HepG2 (cell line): ENCODE measurements around the gene HSD11B1L. TPM values are rescaled to one million over a fixed set of nuclear protein-coding genes. Genes with fewer than 3 reads are reported as not detected.

ENCODE experiments used
- ATAC-seq: fragments of 200-7000 bp; cut with Tn5 transposase; 3 replicates; pipeline ENCODE4 v1.9.1; 2020; ENCODE audit warnings: mild to moderate bottlenecking, moderate library complexity
- BruUV-seq: library from RNA; stranded (reverse); fragments of 400-500 nt; replicated peaks from 2 replicates; lab custom pipeline; 2021; lab: Mats Ljungman, UMichigan
- CTCF ChIA-PET: fragments of 300-600 bp; formaldehyde crosslinking; extraction: SDS; loops from one replicate; lab custom pipeline; 2021; ENCODE audit warnings: low total read pairs, inconsistent platforms, low intra/inter-chr PET ratio; lab: Yijun Ruan, JAX
- POLR2A ChIA-PET: fragments of 350-600 bp; sonication (Branson Sonifier 250); formaldehyde crosslinking; loops from one replicate; lab custom pipeline; 2020; ENCODE audit warnings: antibody characterized with exemption, inconsistent platforms; lab: Yijun Ruan, JAX
- DNase-seq: peaks from one replicate; pipeline ENCODE4 v3.0.0-alpha.2; 2015; ENCODE audit warnings: low spot score
- FAIRE-seq: peaks from 3 replicates; lab custom pipeline; 2011; peaks lifted over from hg19 to GRCh38; lab: Jason Lieb, UNC
- H2AFZ ChIP-seq: one replicate; pipeline ENCODE4 v1.6.1; 2011; ENCODE audit warnings: low read length, inconsistent platforms
- H3K27ac ChIP-seq: fragments of 300-600 bp; 3 replicates; pipeline ENCODE4 v1.8.0; 2011; ENCODE audit warnings: mixed run types, mild to moderate bottlenecking, mixed read lengths, low read length, inconsistent platforms; ENCODE audit not compliant: insufficient read depth; ENCODE audit errors: extremely low read length
- H3K27me3 ChIP-seq, 2 experiments: fragments of 200-600 bp in 1 of 2; 2 replicates in 1 of 2; 3 replicates in 1 of 2; pipeline versions ENCODE4 v1.6.0 to v1.8.0; 2011; ENCODE audit warnings: low read length in 2 of 2, mild to moderate bottlenecking in 2 of 2, moderate library complexity in 2 of 2, inconsistent platforms in 1 of 2; ENCODE audit not compliant: insufficient read depth in 2 of 2, control insufficient read depth in 1 of 2
- H3K36me3 ChIP-seq, 2 experiments: fragments of 200-600 bp in 1 of 2; replicated peaks in 1 of 2; 2 replicates in 1 of 2; 3 replicates in 1 of 2; pipeline versions ENCODE4 v1.5.1 to v1.8.0; 2011; ENCODE audit warnings: low read length in 2 of 2, inconsistent platforms in 1 of 2; ENCODE audit not compliant: insufficient read depth in 2 of 2, control insufficient read depth in 1 of 2
- H3K4me1 ChIP-seq: 2 replicates; pipeline ENCODE4 v1.5.1; 2012; ENCODE audit warnings: low read length, inconsistent platforms; ENCODE audit not compliant: insufficient read depth
- H3K4me2 ChIP-seq: 2 replicates; pipeline ENCODE4 v1.6.0; 2011; ENCODE audit warnings: low read depth, low read length, inconsistent platforms
- H3K4me3 ChIP-seq, 3 experiments: fragments of 200-600 bp in 1 of 3; sonication (generic), shearing (Covaris generic) in 1 of 3; replicated peaks in 1 of 3; 2 replicates each; pipeline ENCODE4 v1.5.1; 2011 to 2016; ENCODE audit warnings: low read length in 3 of 3, inconsistent platforms in 2 of 3, low read depth in 2 of 3, mild to moderate bottlenecking in 2 of 3, control low read depth in 1 of 3, mixed read lengths in 1 of 3; ENCODE audit not compliant: insufficient read depth in 1 of 3
- H3K79me2 ChIP-seq: one replicate; pipeline ENCODE4 v1.6.1; 2011; ENCODE audit warnings: low read length, inconsistent platforms; ENCODE audit not compliant: insufficient read depth
- H3K9ac ChIP-seq: 2 replicates; pipeline ENCODE4 v1.6.0; 2011; ENCODE audit warnings: mild to moderate bottlenecking, low read depth, low read length, inconsistent platforms; ENCODE audit not compliant: insufficient read depth
- H3K9me3 ChIP-seq: 2 replicates; pipeline ENCODE4 v1.5.1; 2012; ENCODE audit warnings: mild to moderate bottlenecking, low read length
- H4K20me1 ChIP-seq: 2 replicates; pipeline ENCODE4 v1.6.0; 2011; ENCODE audit warnings: inconsistent platforms, mild to moderate bottlenecking, low read length, moderate library complexity; ENCODE audit not compliant: insufficient read depth
- AGO2 ChIP-seq: fragments of 200-400 bp; formaldehyde crosslinking; optimal IDR thresholded peaks from 2 replicates; pipeline ENCODE3; 2017; ENCODE audit warnings: mild to moderate bottlenecking, low read depth, low read length, moderate library complexity
- ATF7 ChIP-seq, 2 experiments: fragments of 450-650 bp in 1 of 2; sonication (generic) in 1 of 2; formaldehyde crosslinking in 1 of 2; IDR thresholded peaks; 2 replicates each; pipeline versions ENCODE4 v1.4.0 to v1.6.1; 2016 to 2020; ENCODE audit warnings: antibody characterized with exemption in 1 of 2, mild to moderate bottlenecking in 1 of 2, missing genetic modification reagents in 1 of 2
- RBFOX2 ChIP-seq: fragments of 200-400 bp; formaldehyde crosslinking; IDR thresholded peaks from 2 replicates; pipeline ENCODE4 v1.6.1; 2017; ENCODE audit warnings: low read depth, mild to moderate bottlenecking, low read length
- RBM22 ChIP-seq: fragments of 200-400 bp; formaldehyde crosslinking; optimal IDR thresholded peaks from 2 replicates; pipeline ENCODE3; 2017; ENCODE audit warnings: mild to moderate bottlenecking, low read length, moderate library complexity
- ZNF225 ChIP-seq: sonication (generic); formaldehyde crosslinking; IDR thresholded peaks from 2 replicates; pipeline ENCODE4 v1.4.0; 2020; ENCODE audit warnings: mild to moderate bottlenecking, missing genetic modification reagents
- WGBS: methylation state at CpG from one replicate; pipeline ENCODE4 v1.1.6; 2017; ENCODE audit warnings: low lambda C conversion rate; 5-methylcytosine and 5-hydroxymethylcytosine counted together
- in situ Hi-C: cut with HindIII; loops from 2 replicates; pipeline ENCODE4 v1.10.0; 2017; ENCODE audit warnings: low pct_unique_long_range_greater_than_20kb; ENCODE audit not compliant: extremely low pct_ligation_motif_present
- intact Hi-C: fragments of 100-400 bp; cut with micrococcal nuclease; formaldehyde crosslinking; loops from one replicate; pipeline ENCODE4 v1.10.0; 2022; ENCODE audit not compliant: unreplicated experiment
- polyA plus RNA-seq, 8 experiments: library from polyadenylated mRNA; depleted of rRNA in 3 of 8; stranded (reverse) in 7 of 8; unstranded in 1 of 8; fragments of >200 nt; fragmentation: Illumina TruSeq in 4 of 8; extraction: Trizol in 4 of 8; gene quantifications; 2 replicates each; pipeline versions ENCODE4 v1.2.1 to v1.2.3, GENCODE V29; 2011 to 2016; ENCODE audit warnings: low read depth in 4 of 8, missing spikeins in 1 of 8, mixed read lengths in 1 of 8; ENCODE audit not compliant: insufficient read depth in 1 of 8
- total RNA-seq, 5 experiments: library from RNA; depleted of rRNA; stranded (reverse); fragments of >200 nt; fragmentation: Illumina TruSeq; extraction: Trizol; gene quantifications; 2 replicates each; pipeline ENCODE4 v1.2.3, GENCODE V29; 2016; ENCODE audit warnings: low read depth in 1 of 5
- TF ChIP-seq, protein P1 (sequence below): sonication (generic); formaldehyde crosslinking; IDR thresholded peaks from 2 replicates; pipeline ENCODE4 v1.4.0; 2020; ENCODE audit warnings: missing genetic modification reagents

Gene HSD11B1L
- total and polyA plus RNA-seq, 2 of the 13 experiments (the other 11 are each of a cell fraction or from before 2014, with no cell fraction given): 2.8 to 3.9 TPM

DNA sequence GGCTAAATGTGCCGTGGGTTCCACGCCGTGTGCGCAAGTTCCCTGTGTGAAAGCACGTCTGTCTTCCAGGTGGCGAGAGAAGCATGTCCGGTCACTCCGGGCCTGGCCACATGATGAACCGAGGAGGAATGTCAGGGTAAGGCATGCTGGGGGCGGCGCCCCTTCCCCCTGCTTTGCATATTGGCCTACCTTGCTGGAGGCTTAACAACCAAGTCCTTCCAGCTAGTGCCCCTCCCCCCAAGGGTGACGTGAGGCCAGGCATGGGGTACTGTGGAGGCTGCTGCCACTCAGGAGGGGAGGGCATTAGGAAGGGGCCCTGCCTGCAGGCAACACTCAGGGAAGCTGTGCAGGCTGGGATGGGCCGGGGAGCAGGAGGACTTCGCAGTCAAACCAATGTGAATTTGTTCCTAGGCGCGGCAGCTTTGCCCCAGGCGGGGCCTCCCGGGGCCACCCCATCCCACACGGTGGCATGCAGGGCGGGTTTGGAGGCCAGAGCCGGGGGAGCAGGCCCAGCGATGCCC lies 13.0 kb upstream of the HSD11B1L start:
- ChIA-PET POLR2A (no interaction called here), CTCF (no interaction called here)
- Histone ChIP-seq H3K79me2 (no peaks in the 10 kb centered on the region), H3K4me3 (no peak overlapping the region), H3K27me3 (no peaks in the 10 kb centered on the region), H3K4me2 (no peak overlapping the region), H3K9me3 (no peaks in the 10 kb centered on the region), H3K27ac (no peak overlapping the region), H4K20me1 (0 out of 2 replicates have a peak, but pooled peaks cover 9% of the 10 kb centered on the region), H2AFZ (no peak overlapping the region), H3K36me3 (peaks cover 48 to 68% of the 10 kb centered on the region in 2 experiments), H3K9ac (no peak overlapping the region), H3K4me1 (peaks cover 15% of the 10 kb centered on the region)
- TF ChIP-seq AGO2: peak; percentile 56
- TF ChIP-seq RBFOX2: peak; percentile 22; the same call in 1 of the 2 replicates
- TF ChIP-seq ZNF225: no peak
- no peak for TF ChIP-seq ATF7 (IDR thresholded peaks at IDR 0.05)
- TF ChIP-seq ATF7 (CRISPR knock-in tag; IDR thresholded peaks at IDR 0.05): no peak
- TF ChIP-seq RBM22: peak; percentile 54
- intact Hi-C loops (no loop called here), in situ Hi-C loops (no loop called here)
- 95% methylated on average over 7 of the region's 22 CpGs for WGBS
- BruUV-seq: no TSS peak
- ATAC-seq: no peak
- no peak for DNase-seq
- no peak for FAIRE-seq

DNA sequence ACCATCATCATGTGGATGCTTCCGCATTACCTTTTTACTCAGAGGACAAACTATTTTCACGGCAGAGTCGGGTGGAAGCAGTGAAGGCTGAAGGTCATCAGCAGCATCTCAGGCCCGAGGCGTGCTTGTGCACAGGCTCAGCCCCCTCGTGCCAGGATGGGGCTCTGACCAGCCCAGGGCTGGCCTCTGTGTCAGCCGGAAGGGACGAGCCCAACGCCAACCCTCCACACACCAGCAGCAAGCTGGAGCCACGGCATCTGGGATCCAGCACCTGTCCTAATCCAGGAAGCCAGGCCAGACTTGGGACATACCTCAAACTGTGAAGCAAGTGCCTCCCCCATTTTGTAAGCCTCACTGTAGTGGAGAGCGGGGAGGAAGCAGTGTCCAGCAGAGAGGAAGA lies 11.6 kb upstream of the HSD11B1L start:
- CTCF ChIA-PET: no interaction called here

More for the DNA sequence above, 11.6 kb upstream of the HSD11B1L start:
- FAIRE-seq: no peak
- H3K79me2 ChIP-seq: no peaks in the 10 kb centered on the region
- TF ChIP-seq, protein P1, sequence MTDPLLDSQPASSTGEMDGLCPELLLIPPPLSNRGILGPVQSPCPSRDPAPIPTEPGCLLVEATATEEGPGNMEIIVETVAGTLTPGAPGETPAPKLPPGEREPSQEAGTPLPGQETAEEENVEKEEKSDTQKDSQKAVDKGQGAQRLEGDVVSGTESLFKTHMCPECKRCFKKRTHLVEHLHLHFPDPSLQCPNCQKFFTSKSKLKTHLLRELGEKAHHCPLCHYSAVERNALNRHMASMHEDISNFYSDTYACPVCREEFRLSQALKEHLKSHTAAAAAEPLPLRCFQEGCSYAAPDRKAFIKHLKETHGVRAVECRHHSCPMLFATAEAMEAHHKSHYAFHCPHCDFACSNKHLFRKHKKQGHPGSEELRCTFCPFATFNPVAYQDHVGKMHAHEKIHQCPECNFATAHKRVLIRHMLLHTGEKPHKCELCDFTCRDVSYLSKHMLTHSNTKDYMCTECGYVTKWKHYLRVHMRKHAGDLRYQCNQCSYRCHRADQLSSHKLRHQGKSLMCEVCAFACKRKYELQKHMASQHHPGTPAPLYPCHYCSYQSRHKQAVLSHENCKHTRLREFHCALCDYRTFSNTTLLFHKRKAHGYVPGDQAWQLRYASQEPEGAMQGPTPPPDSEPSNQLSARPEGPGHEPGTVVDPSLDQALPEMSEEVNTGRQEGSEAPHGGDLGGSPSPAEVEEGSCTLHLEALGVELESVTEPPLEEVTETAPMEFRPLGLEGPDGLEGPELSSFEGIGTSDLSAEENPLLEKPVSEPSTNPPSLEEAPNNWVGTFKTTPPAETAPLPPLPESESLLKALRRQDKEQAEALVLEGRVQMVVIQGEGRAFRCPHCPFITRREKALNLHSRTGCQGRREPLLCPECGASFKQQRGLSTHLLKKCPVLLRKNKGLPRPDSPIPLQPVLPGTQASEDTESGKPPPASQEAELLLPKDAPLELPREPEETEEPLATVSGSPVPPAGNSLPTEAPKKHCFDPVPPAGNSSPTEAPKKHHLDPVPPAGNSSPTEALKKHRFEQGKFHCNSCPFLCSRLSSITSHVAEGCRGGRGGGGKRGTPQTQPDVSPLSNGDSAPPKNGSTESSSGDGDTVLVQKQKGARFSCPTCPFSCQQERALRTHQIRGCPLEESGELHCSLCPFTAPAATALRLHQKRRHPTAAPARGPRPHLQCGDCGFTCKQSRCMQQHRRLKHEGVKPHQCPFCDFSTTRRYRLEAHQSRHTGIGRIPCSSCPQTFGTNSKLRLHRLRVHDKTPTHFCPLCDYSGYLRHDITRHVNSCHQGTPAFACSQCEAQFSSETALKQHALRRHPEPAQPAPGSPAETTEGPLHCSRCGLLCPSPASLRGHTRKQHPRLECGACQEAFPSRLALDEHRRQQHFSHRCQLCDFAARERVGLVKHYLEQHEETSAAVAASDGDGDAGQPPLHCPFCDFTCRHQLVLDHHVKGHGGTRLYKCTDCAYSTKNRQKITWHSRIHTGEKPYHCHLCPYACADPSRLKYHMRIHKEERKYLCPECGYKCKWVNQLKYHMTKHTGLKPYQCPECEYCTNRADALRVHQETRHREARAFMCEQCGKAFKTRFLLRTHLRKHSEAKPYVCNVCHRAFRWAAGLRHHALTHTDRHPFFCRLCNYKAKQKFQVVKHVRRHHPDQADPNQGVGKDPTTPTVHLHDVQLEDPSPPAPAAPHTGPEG (CRISPR knock-in tag): no peak
- peak; percentile 88 for TF ChIP-seq AGO2
- TF ChIP-seq, all 625 proteins: peak for 1
- BruUV-seq: no TSS peak
- H3K9me3 ChIP-seq: no peaks in the 10 kb centered on the region
- in situ Hi-C loops: no loop called here
- H3K27me3 ChIP-seq: no peaks in the 10 kb centered on the region
- H3K4me2 ChIP-seq: no peak overlapping the region
- intact Hi-C loops: no loop called here
- peaks cover 40 to 54% of the 10 kb centered on the region in 2 experiments for H3K36me3 ChIP-seq
- ATAC-seq (no peak), DNase-seq (no peak)
- H3K27ac ChIP-seq: no peak overlapping the region
- H3K4me3 ChIP-seq: no peak overlapping the region
- peaks cover 15% of the 10 kb centered on the region for H3K4me1 ChIP-seq
- POLR2A ChIA-PET: no interaction called here
- 95% methylated on average over 11 of the region's 11 CpGs for WGBS
- H3K9ac ChIP-seq: no peak overlapping the region
- no peak overlapping the region for H2AFZ ChIP-seq
- 0 out of 2 replicates have a peak, but pooled peaks cover 9% of the 10 kb centered on the region for H4K20me1 ChIP-seq
